ENCODE measurements around the gene SOS1. TPM values are rescaled to one million over a fixed set of nuclear protein-coding genes. Genes with fewer than 3 reads are reported as not detected.
A peak's percentile ranks its signal among the peaks of the same experiment; 100 is the strongest.
"Not testable (repeated sequence)": the region's sequence is repeated elsewhere in the genome, so short reads cannot be mapped to it uniquely, and the experiment has no call there.

SOS1 gene
- 22.0 TPM for polyA plus RNA-seq (2013, experiment 1 of 2; ENCODE audit: insufficient read length)
- 18.5 TPM for polyA plus RNA-seq (2013, experiment 2 of 2; ENCODE audit: insufficient read length)

GRCh38 chr2:39120771-39121522, at the start of gene SOS1:
SOS1 (minus strand) TSS chr2:39121051; CDS start chr2:39120422, 629 bp downstream.
- DNase-seq, result peak; percentile 93

GRCh38 chr2:39164089-39164488, 43.2 kb upstream of the SOS1 start:
- DNase-seq, result no peak

- DNase-seq, result peak; percentile 61
These were observed 40.1 kb upstream of the SOS1 start for GRCh38 chr2:39160982-39161381.

GRCh38 chr2:39159283-39159682, 38.4 kb upstream of the SOS1 start:
- DNase-seq, result no peak

- no peak for DNase-seq
These were observed 37.5 kb upstream of the SOS1 start for GRCh38 chr2:39158351-39158750.

- no peak for DNase-seq
These were observed 36.0 kb upstream of the SOS1 start for GRCh38 chr2:39156846-39157245.

GRCh38 chr2:39156107-39156506, 35.3 kb upstream of the SOS1 start:
- DNase-seq, result peak; percentile 38

- DNase-seq, result not testable (repeated sequence)
These were observed 34.7 kb upstream of the SOS1 start for GRCh38 chr2:39155573-39155972.

GRCh38 chr2:39154944-39155343, 34.1 kb upstream of the SOS1 start:
- no peak for DNase-seq

GRCh38 chr2:39153312-39153711, 32.5 kb upstream of the SOS1 start:
- DNase-seq, result peak; percentile 27

GRCh38 chr2:39152504-39152903, 31.7 kb upstream of the SOS1 start:
- DNase-seq, result no peak

- no peak for DNase-seq
These were observed 30.1 kb upstream of the SOS1 start for GRCh38 chr2:39150890-39151497.

- DNase-seq, result no peak
These were observed 29.3 kb upstream of the SOS1 start for GRCh38 chr2:39150102-39150562.

- DNase-seq, result no peak
These were observed 25.8 kb upstream of the SOS1 start for GRCh38 chr2:39146630-39147029.

GRCh38 chr2:39145906-39146421, 25.1 kb upstream of the SOS1 start:
- DNase-seq, result no peak

- no peak for DNase-seq
These were observed 23.6 kb upstream of the SOS1 start for GRCh38 chr2:39144416-39144815.

GRCh38 chr2:39142904-39143605, 22.2 kb upstream of the SOS1 start:
- no peak for DNase-seq

- peak; percentile 18 for DNase-seq
These were observed 20.8 kb upstream of the SOS1 start for GRCh38 chr2:39141334-39142271.

- DNase-seq, result not testable (repeated sequence)
These were observed 20.1 kb upstream of the SOS1 start for GRCh38 chr2:39140948-39141333.

GRCh38 chr2:39140322-39140847, 19.5 kb upstream of the SOS1 start:
- no peak for DNase-seq

- DNase-seq, result no peak
These were observed 18.8 kb upstream of the SOS1 start for GRCh38 chr2:39139511-39140237.
